GM21447 (cell line): Measurements from ENCODE around the gene TAB2.
"Not testable (repeated sequence)": the region's sequence is repeated elsewhere in the genome, so short reads cannot be mapped to it uniquely, and the experiment has no call there.

Source experiments
- ATAC-seq: cut with Tn5 transposase; IDR thresholded peaks from one replicate; pipeline ENCODE4 v1.9.1; 2021; ENCODE audit not compliant: unreplicated experiment

The TAB2 gene

GRCh38 chr6:149311766-149312165, 5.7 kb upstream of the TAB2 start:
- no peak for ATAC-seq

- no peak for ATAC-seq
These were observed 4.4 kb upstream of the TAB2 start for GRCh38 chr6:149313070-149313469.

- no peak for ATAC-seq
These were observed 3.7 kb upstream of the TAB2 start for GRCh38 chr6:149313861-149314260.

- ATAC-seq = no peak
These were observed 3.1 kb upstream of the TAB2 start for GRCh38 chr6:149314325-149314905.

- no peak for ATAC-seq
These were observed 1.3 kb upstream of the TAB2 start for GRCh38 chr6:149316108-149316727.

GRCh38 chr6:149316740-149317643, 520 bp upstream of the TAB2 start:
- peak; percentile 76 for ATAC-seq

GRCh38 chr6:149318581-149319286, 1.2 kb downstream of the TAB2 start:
- peak; percentile 29 for ATAC-seq

- no peak for ATAC-seq
These were observed 1.9 kb downstream of the TAB2 start for GRCh38 chr6:149319422-149319821.

- ATAC-seq = not testable (repeated sequence)
These were observed 2.5 kb downstream of the TAB2 start for GRCh38 chr6:149320016-149320415.

GRCh38 chr6:149320796-149321195, 3.3 kb downstream of the TAB2 start:
- no peak for ATAC-seq

GRCh38 chr6:149323353-149323752, 5.8 kb downstream of the TAB2 start:
- no peak for ATAC-seq

GRCh38 chr6:149323925-149324324, 6.4 kb downstream of the TAB2 start:
- ATAC-seq = no peak

- ATAC-seq = no peak
These were observed 6.9 kb downstream of the TAB2 start for GRCh38 chr6:149324428-149324827.

- ATAC-seq = no peak
These were observed 8.2 kb downstream of the TAB2 start for GRCh38 chr6:149325648-149326236.

GRCh38 chr6:149327638-149328037, 10.1 kb downstream of the TAB2 start:
- ATAC-seq = no peak

GRCh38 chr6:149328083-149328482, 10.6 kb downstream of the TAB2 start:
- ATAC-seq = no peak

GRCh38 chr6:149329529-149329928, 12.0 kb downstream of the TAB2 start:
- ATAC-seq = no peak

- no peak for ATAC-seq
These were observed 12.6 kb downstream of the TAB2 start for GRCh38 chr6:149330133-149330532.

- ATAC-seq = no peak
These were observed 13.7 kb downstream of the TAB2 start for GRCh38 chr6:149331043-149331807.

- ATAC-seq = no peak
These were observed 14.4 kb downstream of the TAB2 start for GRCh38 chr6:149331871-149332270.
